ENCODE data around the gene GALT.

GALT gene

GRCh38 chr9:34671307-34671706 is 24.8 kb downstream of the GALT start:
- Histone ChIP-seq H3K27me3 (ENCODE audit: control insufficient read depth, insufficient read depth, low read length) (no peaks in the 10 kb centered on the region), H3K4me2 (ENCODE audit: low read length) (no peak overlapping the region), H3K27ac (no peak overlapping the region), H3K9ac (no peak overlapping the region), H3K9me3 (ENCODE audit: control insufficient read depth, low read length) (no peaks in the 10 kb centered on the region), H3K4me3 (ENCODE audit: low read depth, low read length) (no peak overlapping the region), H3K36me3 (ENCODE audit: control insufficient read depth, insufficient read depth, low read length) (no peaks in the 10 kb centered on the region), H2AFZ (no peak overlapping the region), H3K4me1 (no peaks in the 10 kb centered on the region), H3K79me2 (no peaks in the 10 kb centered on the region)
- TF ChIP-seq CTCF (IDR thresholded peaks at IDR 0.05) = no peak

- TF ChIP-seq CTCF (IDR thresholded peaks at IDR 0.05) = no peak
- H3K27ac ChIP-seq = no peak overlapping the region
- H3K9ac ChIP-seq = no peak overlapping the region
- H3K79me2 ChIP-seq = no peaks in the 10 kb centered on the region
- no peaks in the 10 kb centered on the region for H3K9me3 ChIP-seq (ENCODE audit: control insufficient read depth, low read length)
- H3K27me3 ChIP-seq (ENCODE audit: control insufficient read depth, insufficient read depth, low read length) = no peaks in the 10 kb centered on the region
- H3K4me1 ChIP-seq = no peaks in the 10 kb centered on the region
- no peak overlapping the region for H3K4me2 ChIP-seq (ENCODE audit: low read length)
- H3K4me3 ChIP-seq (ENCODE audit: low read depth, low read length) = no peak overlapping the region
- H3K36me3 ChIP-seq (ENCODE audit: control insufficient read depth, insufficient read depth, low read length) = no peaks in the 10 kb centered on the region
- no peak overlapping the region for H2AFZ ChIP-seq
Observed at GRCh38 chr9:34674440-34674839, 28.0 kb downstream of the GALT start.

DNA sequence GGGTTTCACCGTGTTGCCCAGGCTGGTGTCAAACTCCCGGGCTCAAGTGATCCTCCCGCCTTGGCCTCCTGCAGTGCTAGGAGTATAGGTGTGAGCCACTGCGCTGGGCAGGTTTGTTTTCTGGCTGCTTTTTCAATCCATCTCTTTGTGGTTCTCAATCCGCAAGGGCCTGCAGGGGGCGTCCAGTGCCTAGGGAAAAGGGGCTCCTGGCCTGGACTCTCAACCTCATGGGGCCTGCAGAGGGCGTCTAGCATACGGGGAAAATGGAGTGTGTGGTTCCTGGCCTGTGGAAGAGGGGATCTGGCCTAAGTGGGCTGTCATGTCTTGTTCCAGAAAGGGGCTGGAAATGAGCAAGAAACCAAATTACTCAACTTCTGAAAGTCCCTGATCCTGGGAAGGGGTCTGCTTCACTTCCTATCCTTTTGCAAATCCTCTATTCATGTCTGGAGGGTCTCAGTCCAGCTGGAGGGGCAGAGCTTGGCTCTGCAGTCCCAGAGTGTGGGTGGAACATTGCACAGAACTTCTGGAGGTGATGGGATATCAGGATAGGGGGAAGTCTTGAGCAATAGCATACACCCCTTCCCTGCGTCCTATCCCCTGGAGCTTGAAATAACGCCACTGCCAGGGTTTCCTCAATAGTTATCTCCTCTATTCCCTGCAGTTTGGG is 28.7 kb downstream of the GALT start:
- Histone ChIP-seq H3K4me1 (no peaks in the 10 kb centered on the region), H3K27me3 (ENCODE audit: control insufficient read depth, insufficient read depth, low read length) (no peaks in the 10 kb centered on the region), H3K79me2 (no peaks in the 10 kb centered on the region), H2AFZ (no peak overlapping the region), H3K9me3 (ENCODE audit: control insufficient read depth, low read length) (no peaks in the 10 kb centered on the region), H3K27ac (no peak overlapping the region), H3K36me3 (ENCODE audit: control insufficient read depth, insufficient read depth, low read length) (no peaks in the 10 kb centered on the region), H3K9ac (no peak overlapping the region), H3K4me2 (ENCODE audit: low read length) (no peak overlapping the region), H3K4me3 (ENCODE audit: low read depth, low read length) (no peak overlapping the region)
- peak; percentile 26 for TF ChIP-seq CTCF (IDR thresholded peaks at IDR 0.05)

DNA sequence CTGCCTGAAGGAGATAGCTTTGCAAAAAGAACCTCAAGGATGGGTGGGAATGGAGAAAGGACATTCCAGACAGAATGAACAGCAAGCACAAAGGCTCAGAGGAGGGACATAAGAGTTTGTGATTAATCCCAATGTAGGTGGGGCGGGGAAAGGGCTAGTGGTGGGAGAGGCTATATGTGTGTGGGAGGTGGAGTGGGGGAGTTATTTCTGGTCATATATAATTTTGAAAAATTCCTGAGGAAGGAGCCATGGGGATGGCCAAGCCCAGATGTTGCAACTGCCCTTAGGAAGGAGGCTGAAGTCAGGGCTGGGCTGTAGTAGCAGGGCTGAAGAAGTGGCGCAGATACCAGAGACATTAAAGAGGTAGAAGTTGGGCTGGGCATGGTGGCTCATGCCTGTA is 29.4 kb downstream of the GALT start:
- Histone ChIP-seq H3K9me3 (ENCODE audit: control insufficient read depth, low read length) (no peaks in the 10 kb centered on the region), H3K27me3 (ENCODE audit: control insufficient read depth, insufficient read depth, low read length) (no peaks in the 10 kb centered on the region), H3K27ac (no peak overlapping the region), H3K36me3 (ENCODE audit: control insufficient read depth, insufficient read depth, low read length) (no peaks in the 10 kb centered on the region), H3K79me2 (no peaks in the 10 kb centered on the region), H3K4me2 (ENCODE audit: low read length) (no peak overlapping the region), H3K9ac (no peak overlapping the region), H2AFZ (no peak overlapping the region), H3K4me3 (ENCODE audit: low read depth, low read length) (no peak overlapping the region), H3K4me1 (no peaks in the 10 kb centered on the region)
- no peak for TF ChIP-seq CTCF (IDR thresholded peaks at IDR 0.05)

- Histone ChIP-seq H2AFZ (no peak overlapping the region), H3K9me3 (ENCODE audit: control insufficient read depth, low read length) (no peaks in the 10 kb centered on the region)
Observed at GRCh38 chr9:34684145-34684544, 37.7 kb downstream of the GALT start.

More at GRCh38 chr9:34684145-34684544, 37.7 kb downstream of the GALT start:
- Histone ChIP-seq H3K4me1 (no peaks in the 10 kb centered on the region), H3K9ac (no peak overlapping the region), H3K27ac (no peak overlapping the region), H3K27me3 (ENCODE audit: control insufficient read depth, insufficient read depth, low read length) (no peaks in the 10 kb centered on the region), H3K4me2 (ENCODE audit: low read length) (no peak overlapping the region), H3K4me3 (ENCODE audit: low read depth, low read length) (no peak overlapping the region), H3K36me3 (ENCODE audit: control insufficient read depth, insufficient read depth, low read length) (no peaks in the 10 kb centered on the region), H3K79me2 (no peaks in the 10 kb centered on the region)
- TF ChIP-seq CTCF (IDR thresholded peaks at IDR 0.05) = no peak

Data from parathyroid adenoma (tissue), 2 donors.